ENCODE measurements around the gene KIR3DL3.

DNA sequence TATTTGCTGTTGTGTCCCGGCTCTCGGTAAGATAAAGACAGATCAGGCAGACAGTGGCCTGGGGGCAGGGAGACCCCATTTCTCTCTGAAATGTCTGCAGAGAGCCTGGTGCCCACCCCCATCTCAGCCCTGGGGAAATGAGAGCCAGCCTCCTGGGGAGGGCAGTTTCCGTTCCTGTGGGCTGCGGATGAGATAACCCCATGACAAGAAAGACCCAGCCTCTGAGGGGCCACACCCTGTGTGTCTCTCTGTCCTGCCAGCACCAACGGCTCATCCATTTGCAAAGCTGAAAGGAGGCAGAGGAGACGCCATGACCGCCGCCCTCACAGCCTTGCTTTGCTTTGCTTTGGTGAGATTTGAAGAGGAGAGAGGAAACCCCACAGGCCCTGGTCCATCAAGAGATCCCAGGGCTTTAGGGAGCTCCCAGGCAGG is 28.1 kb upstream of the KIR3DL3 start:
- TF ChIP-seq, protein P1, sequence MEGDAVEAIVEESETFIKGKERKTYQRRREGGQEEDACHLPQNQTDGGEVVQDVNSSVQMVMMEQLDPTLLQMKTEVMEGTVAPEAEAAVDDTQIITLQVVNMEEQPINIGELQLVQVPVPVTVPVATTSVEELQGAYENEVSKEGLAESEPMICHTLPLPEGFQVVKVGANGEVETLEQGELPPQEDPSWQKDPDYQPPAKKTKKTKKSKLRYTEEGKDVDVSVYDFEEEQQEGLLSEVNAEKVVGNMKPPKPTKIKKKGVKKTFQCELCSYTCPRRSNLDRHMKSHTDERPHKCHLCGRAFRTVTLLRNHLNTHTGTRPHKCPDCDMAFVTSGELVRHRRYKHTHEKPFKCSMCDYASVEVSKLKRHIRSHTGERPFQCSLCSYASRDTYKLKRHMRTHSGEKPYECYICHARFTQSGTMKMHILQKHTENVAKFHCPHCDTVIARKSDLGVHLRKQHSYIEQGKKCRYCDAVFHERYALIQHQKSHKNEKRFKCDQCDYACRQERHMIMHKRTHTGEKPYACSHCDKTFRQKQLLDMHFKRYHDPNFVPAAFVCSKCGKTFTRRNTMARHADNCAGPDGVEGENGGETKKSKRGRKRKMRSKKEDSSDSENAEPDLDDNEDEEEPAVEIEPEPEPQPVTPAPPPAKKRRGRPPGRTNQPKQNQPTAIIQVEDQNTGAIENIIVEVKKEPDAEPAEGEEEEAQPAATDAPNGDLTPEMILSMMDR (IDR thresholded peaks at IDR 0.05): no peak
- no peak for TF ChIP-seq POLR2A (IDR thresholded peaks at IDR 0.05)
